Sigmoid colon (tissue), 4 donors: ENCODE results near the gene OR2V2.

Experiments used
- CTCF ChIP-seq, 4 experiments: fragments of 450-650 bp in 3 of 4; fragments of 200-600 bp in 1 of 4; IDR thresholded peaks; one replicate each; pipeline ENCODE4 v1.5.1; 2016 to 2019; ENCODE audit warnings: antibody characterized with exemption in 4 of 4, mild to moderate bottlenecking in 3 of 4, moderate library complexity in 2 of 4
- EP300 ChIP-seq, 4 donors: sonication (generic); formaldehyde crosslinking; IDR thresholded peaks; one replicate each; pipeline ENCODE4 v1.6.1; 2017; ENCODE audit warnings: antibody characterized with exemption in 4 of 4
- POLR2A ChIP-seq, 2 donors: fragments of 450-650 bp; IDR thresholded peaks; one replicate each; pipeline ENCODE4 v1.6.1; 2016; ENCODE audit warnings: antibody characterized with exemption in 2 of 2, mild to moderate bottlenecking in 2 of 2, moderate library complexity in 2 of 2
- POLR2AphosphoS5 ChIP-seq, 4 donors: sonication (generic); formaldehyde crosslinking; IDR thresholded peaks; one replicate each; pipeline ENCODE4 v1.6.1; 2017; ENCODE audit warnings: antibody characterized with exemption in 4 of 4

- TF ChIP-seq POLR2A (IDR thresholded peaks at IDR 0.05) (no peak), CTCF (IDR thresholded peaks at IDR 0.05) (no peak), POLR2AphosphoS5 (IDR thresholded peaks at IDR 0.05) (no peak), EP300 (IDR thresholded peaks at IDR 0.05) (no peak)
Observed at GRCh38 chr5:181182651-181183050, 35.3 kb downstream of the OR2V2 start.
